Caki2 (cell line): ENCODE measurements around the gene SMYD1. TPM values are rescaled to one million over a fixed set of nuclear protein-coding genes. Genes with fewer than 3 reads are reported as not detected.

Source experiments
- DNase-seq: peaks from one replicate; pipeline ENCODE4 v3.0.0-alpha.2; 2015; ENCODE audit warnings: low read depth
- in situ Hi-C: cut with HindIII; loops from 2 replicates; pipeline ENCODE4 v1.10.0; 2016; ENCODE audit warnings: low sequenced_read_pairs, low pct_unique_long_range_greater_than_20kb, mixed read lengths
- total RNA-seq: library from RNA; depleted of rRNA; stranded (reverse); fragments of >200 nt; shearing (Covaris generic); gene quantifications from 2 replicates; pipeline ENCODE4 v1.2.3, GENCODE V29; 2014; ENCODE audit warnings: low replicate concordance

Gene SMYD1
- total RNA-seq, 1 experiment from 2014 or later = not detected

DNA sequence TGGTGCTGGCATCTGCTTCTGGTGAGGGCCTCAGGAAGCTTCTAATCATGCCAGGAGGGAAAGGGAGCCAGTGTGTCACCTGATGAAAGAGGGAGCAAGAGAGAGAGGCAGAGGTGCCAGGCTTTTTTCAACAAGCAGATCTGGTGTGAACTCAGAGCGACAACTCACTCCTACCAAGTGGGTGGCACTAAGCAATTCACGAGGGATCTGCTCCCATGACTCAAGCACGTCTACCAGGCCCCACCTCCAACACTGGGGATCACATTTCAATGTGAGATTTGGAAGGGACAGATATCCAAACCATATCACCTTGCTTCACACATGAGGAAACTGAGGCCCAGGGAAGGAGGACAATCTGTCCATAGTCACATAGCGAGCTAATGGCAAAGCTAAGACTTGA, 41.2 kb downstream of the SMYD1 start:
- DNase-seq = no peak
- in situ Hi-C loops = no loop called here

GRCh38 chr2:88110830-88111229, 43.2 kb downstream of the SMYD1 start:
- in situ Hi-C loops = no loop called here
- DNase-seq = no peak

DNA sequence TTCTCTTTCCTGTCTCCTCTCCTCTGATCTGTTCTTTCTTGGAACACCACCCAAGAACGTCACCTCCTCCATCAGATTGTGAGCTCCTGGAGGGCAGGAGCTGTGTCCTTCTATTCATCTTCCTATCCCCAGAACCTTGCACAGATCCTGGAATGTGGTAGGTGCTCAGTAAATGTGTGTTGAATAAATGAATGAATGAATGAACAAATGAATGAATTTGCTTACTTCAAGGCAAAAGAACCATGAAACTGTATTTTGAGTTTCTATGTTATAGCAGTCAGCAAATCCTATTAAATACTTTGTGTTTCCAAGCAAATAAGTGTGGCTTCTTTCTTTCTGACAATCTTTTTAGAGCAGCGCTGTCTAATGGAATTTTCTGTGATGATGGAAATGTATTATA, 45.4 kb downstream of the SMYD1 start:
- DNase-seq = no peak
- in situ Hi-C loops = no loop called here

DNA sequence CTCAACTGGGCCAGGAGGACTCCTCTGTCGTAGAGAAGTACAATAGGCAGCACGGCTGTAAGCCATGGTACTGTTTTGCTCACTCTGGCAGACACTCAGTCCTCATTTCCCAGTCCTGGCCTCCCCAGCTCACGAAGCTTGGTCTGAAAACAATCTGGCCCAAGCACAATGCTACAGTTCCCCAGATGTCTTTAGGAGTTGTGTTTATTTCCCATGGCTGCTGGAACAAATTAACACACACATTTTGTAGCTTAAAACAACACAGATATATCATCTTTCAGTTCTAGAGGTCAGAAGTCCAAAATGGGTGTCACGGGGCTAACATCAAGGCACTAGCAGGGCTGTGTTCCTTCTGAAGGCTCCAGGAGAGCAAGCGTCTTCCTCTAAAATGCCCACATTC, 47.3 kb downstream of the SMYD1 start:
- no peak for DNase-seq
- in situ Hi-C loops = no loop called here

- DNase-seq = no peak
- in situ Hi-C loops = no loop called here
Measured at GRCh38 chr2:88115825-88116518, 48.3 kb downstream of the SMYD1 start.

- no peak for DNase-seq
- in situ Hi-C loops = no loop called here
Measured at GRCh38 chr2:88116669-88117432, 49.2 kb downstream of the SMYD1 start.

DNA sequence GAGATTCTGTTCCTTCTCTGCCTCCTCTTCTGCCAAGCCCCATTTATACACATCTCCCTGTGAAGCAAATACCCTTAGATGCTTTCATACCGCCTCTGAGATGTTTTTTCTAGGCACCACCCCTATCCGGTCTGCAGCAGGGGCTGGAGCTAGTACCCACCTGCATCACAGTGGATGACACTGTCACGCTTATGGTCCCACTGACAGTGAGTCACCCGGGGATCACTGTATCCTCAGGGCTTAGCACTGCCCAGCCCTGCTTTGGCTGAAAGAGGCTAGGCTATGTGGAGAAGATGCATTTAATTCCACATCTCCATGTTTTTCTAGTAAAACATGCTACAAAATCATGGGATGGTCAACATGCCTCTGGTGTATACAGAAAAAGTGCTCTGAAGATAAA, 50.3 kb downstream of the SMYD1 start:
- no peak for DNase-seq

DNA sequence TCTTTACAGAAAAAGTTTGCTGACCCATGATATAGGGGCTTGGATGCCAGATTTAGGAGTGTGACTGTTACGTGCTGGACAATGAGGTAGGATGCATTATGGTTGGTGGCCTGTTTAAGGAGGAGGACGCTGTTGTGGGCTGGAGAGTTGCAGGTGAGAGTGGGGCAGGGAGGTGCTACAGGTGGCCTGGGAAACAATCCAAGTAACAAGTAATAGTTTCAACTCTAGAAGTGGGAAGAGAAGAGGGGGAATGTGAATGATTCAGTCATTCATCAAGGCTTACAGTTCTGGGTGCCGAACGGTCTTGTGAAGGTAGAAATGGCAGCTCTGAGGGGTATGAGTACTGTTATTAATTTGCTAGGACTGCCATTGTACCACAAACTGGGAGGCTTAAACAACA, 54.1 kb downstream of the SMYD1 start:
- DNase-seq = no peak
- in situ Hi-C loops = no loop called here

More for the DNA sequence above, 50.3 kb downstream of the SMYD1 start:
- in situ Hi-C loops = no loop called here

- DNase-seq = no peak
- in situ Hi-C loops = no loop called here
Measured at GRCh38 chr2:88122141-88122884, 54.7 kb downstream of the SMYD1 start.

GRCh38 chr2:88123164-88123974, 55.7 kb downstream of the SMYD1 start:
- in situ Hi-C loops = no loop called here
- no peak for DNase-seq

DNA sequence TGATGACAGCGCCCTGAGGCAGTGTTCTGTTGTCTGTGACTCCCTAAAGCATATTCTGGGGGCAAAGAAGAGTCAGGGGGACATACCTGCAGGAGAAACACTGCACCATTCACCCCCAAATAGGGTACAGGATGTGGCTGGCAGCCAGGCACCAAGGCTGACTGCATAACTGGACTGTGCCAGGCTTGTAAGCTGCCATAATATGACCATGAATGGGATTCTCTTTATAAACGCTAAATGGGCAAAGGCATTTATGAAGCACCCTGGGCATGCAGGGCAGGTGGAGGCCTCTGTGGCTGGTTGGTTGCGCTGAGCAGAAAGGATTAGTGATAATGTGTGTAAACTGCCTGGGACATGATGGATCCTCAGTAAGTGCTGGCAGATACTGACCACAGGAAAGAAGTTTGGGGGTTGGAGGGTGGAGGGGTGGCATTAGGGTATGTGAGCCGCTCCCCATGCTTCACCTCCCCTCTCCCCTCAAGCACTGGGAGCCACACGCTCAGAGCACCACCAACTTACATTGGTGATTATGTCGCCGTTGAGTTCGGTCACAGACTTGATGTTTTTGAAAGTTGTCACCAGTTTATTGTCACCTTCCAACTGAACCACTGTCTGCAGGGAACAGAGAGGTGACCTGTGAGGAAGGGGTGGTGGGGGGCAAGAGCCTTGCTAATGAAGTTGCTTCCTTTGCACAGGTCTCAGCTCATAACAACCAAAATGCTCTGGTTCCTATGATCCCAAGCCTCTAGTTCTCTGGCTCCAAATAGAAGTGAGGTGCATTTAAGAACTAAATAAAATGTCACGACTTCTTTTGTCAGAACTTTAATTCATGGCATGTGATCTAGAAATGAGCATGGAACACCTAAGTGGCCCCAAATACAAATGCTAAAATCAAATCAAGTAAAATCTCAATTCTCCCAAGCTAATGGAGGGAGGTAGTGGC, 56.6 kb downstream of the SMYD1 start:
- DNase-seq = no peak
- in situ Hi-C loops = no loop called here

DNA sequence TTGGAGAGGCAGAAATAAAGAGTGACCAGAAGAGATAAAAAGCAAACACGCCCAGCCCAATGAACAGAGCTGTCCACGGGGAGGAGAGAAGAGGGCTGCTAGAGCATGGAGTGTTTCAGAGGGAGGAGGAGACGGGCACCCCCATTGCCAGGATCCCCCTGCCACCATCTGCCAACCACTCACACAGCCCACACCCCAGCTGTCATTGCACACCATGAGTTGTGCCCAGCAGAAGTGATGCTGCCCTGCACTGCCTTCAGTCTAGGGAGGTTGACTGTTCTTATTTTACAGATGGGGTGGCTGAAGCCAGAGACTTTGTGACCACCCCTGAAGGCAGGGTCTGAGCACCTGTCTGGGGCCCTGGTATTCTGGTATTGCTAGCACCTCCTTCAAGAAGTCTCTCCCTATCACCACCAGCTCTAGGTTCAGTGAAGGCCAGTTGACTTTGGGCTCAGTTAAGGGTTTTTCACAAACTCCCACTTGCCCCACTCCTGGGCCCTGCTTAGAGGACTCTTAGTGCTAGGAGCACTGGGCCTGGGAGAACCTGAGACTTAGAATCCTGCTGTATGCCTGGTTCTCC, 57.8 kb downstream of the SMYD1 start:
- no peak for DNase-seq
- in situ Hi-C loops = no loop called here

DNA sequence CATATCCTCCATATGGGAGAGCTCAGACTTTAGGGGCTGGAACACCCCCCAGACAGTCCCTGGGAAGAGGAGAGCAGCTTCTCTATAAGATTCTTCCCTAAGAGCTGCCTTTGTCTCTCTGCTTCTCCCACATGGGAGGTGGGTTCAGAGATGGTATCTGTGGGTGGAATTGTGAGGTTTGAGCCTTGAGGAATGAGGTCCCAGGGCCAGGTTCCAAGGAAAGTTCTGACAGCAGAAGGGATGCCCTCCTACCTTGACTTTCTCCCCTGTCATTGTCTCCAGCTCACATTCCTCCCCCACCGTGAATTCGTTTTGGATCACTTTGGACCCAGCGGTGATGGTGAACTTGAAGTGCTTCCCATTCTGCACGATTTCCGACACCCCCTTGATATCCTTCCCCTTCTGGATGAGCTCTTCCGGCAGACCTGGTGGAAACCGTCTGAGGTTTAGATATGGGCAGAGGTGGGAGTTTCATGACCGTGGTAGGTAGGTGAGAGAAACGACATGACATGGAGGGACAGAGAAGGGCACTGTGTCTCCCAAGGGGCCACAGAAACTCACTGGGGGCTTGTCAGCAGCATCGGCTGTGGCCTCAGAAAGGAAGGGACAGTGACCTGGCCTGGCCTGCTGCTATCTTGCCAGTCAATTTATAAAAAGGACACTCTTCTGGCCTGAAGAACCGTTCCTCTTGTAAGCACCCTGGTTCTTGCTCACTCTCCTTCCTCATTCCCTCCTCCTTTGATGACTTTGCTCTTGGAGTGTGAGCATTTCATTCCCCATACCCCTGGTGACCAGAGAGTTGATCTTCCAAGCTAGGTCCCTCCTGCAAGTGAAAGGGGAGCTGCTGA, 58.5 kb downstream of the SMYD1 start:
- in situ Hi-C loops = no loop called here

GRCh38 chr2:88126772-88127637, 59.4 kb downstream of the SMYD1 start:
- in situ Hi-C loops = no loop called here
- no peak for DNase-seq

More for the DNA sequence above, 58.5 kb downstream of the SMYD1 start:
- no peak for DNase-seq

DNA sequence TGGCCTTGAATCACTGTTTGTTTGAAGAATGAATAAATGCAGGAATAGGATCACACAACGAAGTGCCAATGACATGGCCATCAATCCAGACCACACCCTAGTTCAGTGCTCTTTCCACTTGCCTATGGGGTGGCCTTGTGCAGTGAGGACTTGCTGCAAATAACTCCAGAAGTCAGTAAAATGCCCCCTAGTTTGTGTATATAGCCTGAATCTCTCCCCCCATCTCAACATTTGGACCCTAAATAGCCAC, 59.9 kb downstream of the SMYD1 start:
- DNase-seq = no peak
- in situ Hi-C loops = no loop called here
